ENCODE data around the gene CASZ1. TPM values are rescaled to one million over a fixed set of nuclear protein-coding genes. Genes with fewer than 3 reads are reported as not detected.

The CASZ1 gene
- total RNA-seq, 1 experiment from 2014 or later, result 12.6 TPM

DNA sequence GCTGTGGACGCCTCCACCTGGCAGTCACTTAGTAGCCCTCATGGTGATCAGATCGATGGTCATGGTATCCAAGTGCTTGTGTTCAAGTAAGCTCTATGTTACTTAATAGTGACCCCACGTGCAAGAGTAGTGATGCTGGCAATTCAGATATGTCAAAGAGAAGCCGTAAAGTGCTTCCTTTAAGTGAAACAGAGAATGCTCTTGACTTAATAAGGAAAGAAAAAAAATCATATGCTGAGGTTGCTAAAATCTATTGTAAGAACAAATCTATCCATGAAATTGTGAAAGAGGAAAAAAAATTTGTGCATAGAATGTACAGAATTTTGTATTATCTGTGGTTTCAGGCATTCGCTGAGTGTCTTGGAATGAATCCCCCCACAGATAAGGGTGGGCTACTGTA lies 207.8 kb downstream of the CASZ1 start:
- intact Hi-C loops (cut with micrococcal nuclease; ENCODE audit: unreplicated experiment), result no loop called here
- TF ChIP-seq, protein P1, sequence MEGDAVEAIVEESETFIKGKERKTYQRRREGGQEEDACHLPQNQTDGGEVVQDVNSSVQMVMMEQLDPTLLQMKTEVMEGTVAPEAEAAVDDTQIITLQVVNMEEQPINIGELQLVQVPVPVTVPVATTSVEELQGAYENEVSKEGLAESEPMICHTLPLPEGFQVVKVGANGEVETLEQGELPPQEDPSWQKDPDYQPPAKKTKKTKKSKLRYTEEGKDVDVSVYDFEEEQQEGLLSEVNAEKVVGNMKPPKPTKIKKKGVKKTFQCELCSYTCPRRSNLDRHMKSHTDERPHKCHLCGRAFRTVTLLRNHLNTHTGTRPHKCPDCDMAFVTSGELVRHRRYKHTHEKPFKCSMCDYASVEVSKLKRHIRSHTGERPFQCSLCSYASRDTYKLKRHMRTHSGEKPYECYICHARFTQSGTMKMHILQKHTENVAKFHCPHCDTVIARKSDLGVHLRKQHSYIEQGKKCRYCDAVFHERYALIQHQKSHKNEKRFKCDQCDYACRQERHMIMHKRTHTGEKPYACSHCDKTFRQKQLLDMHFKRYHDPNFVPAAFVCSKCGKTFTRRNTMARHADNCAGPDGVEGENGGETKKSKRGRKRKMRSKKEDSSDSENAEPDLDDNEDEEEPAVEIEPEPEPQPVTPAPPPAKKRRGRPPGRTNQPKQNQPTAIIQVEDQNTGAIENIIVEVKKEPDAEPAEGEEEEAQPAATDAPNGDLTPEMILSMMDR (IDR thresholded peaks at IDR 0.05; ENCODE audit: unreplicated experiment), result no peak
- Mint-ChIP-seq H3K36me3 (ENCODE audit: insufficient read depth, unreplicated experiment) (no peaks in the 10 kb centered on the region), H3K27me3 (ENCODE audit: unreplicated experiment) (no peaks in the 10 kb centered on the region), H3K4me1 (ENCODE audit: low read depth, unreplicated experiment) (peaks cover 7% of the 10 kb centered on the region), H3K4me3 (ENCODE audit: low read depth, unreplicated experiment) (no peak overlapping the region), H3K9me3 (ENCODE audit: low read depth, unreplicated experiment) (no peaks in the 10 kb centered on the region), H3K27ac (ENCODE audit: unreplicated experiment) (no peak overlapping the region)
- DNase-seq, result no peak
- BruUV-seq (replicated peaks), result no TSS peak
- CTCF ChIA-PET, result no interaction called here

Other genes starting within 250 kb of the CASZ1 start
- gene TARDBP, start 216.0 kb upstream of the CASZ1 start, total RNA-seq (2022), result 124 and 130 TPM in 2 replicates